HG02981 (cell line): ENCODE data around the gene GDF10.

Source experiments
- ATAC-seq: cut with Tn5 transposase; IDR thresholded peaks from one replicate; pipeline ENCODE4 v1.9.1; 2021; ENCODE audit warnings: mild to moderate bottlenecking, moderate library complexity; ENCODE audit not compliant: unreplicated experiment

Gene GDF10

DNA sequence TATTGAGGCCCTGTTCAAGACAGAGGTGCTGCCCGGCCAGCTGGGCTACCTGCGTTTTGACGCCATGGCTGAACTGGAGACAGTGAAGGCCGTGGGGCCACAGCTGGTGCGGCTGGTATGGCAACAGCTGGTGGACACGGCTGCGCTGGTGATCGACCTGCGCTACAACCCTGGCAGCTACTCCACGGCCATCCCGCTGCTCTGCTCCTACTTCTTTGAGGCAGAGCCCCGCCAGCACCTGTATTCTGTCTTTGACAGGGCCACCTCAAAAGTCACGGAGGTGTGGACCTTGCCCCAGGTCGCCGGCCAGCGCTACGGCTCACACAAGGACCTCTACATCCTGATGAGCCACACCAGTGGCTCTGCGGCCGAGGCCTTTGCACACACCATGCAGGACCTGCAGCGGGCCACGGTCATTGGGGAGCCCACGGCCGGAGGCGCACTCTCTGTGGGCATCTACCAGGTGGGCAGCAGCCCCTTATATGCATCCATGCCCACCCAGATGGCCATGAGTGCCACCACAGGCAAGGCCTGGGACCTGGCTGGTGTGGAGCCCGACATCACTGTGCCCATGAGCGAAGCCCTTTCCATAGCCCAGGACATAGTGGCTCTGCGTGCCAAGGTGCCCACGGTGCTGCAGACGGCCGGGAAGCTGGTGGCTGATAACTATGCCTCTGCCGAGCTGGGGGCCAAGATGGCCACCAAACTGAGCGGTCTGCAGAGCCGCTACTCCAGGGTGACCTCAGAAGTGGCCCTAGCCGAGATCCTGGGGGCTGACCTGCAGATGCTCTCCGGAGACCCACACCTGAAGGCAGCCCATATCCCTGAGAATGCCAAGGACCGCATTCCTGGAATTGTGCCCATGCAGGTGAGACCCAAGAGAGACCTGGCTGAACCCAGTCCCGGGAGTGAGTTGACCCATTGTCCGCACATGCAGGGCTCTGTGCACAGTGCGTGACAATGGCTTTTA, 51.0 kb downstream of the GDF10 start:
- ATAC-seq = no peak

GRCh38 chr10:47351899-47352815, 52.2 kb downstream of the GDF10 start:
- ATAC-seq = no peak

- no peak for ATAC-seq
Observed at GRCh38 chr10:47353351-47353750, 53.4 kb downstream of the GDF10 start.

DNA sequence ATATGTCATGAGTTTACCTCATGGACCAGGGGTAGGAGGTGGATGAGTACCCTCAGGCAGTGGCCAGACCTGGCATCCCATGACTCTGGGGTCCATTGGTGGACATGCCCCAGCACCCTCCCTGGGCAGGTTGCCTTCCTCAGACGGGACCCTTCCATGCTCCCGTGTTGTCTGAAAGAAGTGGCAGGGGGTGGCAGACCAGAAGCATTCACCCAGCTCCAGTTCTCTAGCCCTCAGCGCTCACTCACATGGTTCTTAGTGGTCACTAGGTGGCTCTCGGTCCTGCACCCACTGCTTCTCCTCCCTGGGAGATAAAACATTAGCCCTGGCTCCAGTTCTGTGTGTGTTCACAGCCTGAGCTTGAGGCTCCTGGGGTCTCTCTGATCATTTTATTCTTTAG, 54.2 kb downstream of the GDF10 start:
- ATAC-seq = no peak

- no peak for ATAC-seq
Observed at GRCh38 chr10:47354900-47355299, 54.9 kb downstream of the GDF10 start.

DNA sequence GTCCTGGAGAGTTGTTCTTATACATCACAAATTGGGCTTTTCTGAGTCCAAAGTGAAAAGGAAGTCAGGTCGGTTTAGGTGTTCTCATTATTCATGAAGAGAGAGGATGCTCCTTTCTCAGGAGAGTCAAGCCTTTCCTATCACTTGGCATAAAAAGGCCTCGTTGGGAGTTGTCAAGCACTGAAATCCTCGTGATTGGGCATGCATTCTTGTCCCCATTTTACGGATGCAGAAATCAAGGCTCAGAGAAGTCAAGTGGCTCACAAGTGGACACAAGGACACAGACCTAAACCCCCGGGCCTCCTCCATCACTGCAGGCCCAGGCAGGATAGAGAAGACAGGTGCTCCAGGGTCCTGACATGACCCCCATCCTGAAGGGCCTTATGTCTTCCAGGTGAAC, 56.7 kb downstream of the GDF10 start:
- no peak for ATAC-seq

GRCh38 chr10:47357131-47357582, 57.2 kb downstream of the GDF10 start:
- ATAC-seq = no peak

GRCh38 chr10:47357911-47358310, 57.9 kb downstream of the GDF10 start:
- no peak for ATAC-seq

DNA sequence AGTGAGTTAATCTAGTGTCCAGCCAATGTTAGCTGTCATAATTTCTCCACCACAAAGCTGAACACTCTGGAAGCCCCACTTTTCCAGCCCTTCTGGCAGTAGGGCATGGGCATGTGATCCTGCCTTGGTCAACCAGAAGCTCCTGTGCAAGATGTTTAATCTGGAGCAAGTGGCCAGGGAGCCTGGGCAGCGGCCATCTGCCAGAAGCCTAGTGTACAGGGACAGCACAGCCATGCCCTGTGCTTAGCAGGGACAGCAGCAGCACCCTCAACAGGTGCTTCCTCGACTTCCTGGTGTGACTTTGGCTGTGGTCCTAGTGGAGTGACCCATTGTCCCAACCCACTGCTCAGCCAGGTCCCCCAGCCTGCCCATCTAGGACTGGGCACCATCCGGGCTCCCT, 58.5 kb downstream of the GDF10 start:
- no peak for ATAC-seq

DNA sequence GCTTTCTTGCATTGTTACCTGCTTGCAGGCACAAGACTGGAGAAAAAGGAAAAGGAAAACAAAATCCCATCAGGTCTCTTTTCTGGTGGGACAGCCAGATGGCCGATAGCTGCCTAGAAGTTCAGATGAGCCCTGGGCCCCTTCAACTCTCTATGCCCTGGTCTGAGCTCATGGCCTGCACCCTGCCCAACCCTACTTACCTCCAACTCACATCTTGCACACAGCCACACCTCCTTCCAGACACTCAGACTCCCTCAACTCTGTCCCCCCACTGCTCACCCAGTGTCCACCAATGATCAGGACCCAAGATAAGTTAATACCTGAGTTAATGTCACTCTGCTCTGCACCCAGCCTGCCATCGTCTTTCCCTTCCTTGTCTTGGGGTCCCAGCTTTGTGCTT, 59.1 kb downstream of the GDF10 start:
- ATAC-seq = no peak

GRCh38 chr10:47359626-47360418, 59.8 kb downstream of the GDF10 start:
- no peak for ATAC-seq

DNA sequence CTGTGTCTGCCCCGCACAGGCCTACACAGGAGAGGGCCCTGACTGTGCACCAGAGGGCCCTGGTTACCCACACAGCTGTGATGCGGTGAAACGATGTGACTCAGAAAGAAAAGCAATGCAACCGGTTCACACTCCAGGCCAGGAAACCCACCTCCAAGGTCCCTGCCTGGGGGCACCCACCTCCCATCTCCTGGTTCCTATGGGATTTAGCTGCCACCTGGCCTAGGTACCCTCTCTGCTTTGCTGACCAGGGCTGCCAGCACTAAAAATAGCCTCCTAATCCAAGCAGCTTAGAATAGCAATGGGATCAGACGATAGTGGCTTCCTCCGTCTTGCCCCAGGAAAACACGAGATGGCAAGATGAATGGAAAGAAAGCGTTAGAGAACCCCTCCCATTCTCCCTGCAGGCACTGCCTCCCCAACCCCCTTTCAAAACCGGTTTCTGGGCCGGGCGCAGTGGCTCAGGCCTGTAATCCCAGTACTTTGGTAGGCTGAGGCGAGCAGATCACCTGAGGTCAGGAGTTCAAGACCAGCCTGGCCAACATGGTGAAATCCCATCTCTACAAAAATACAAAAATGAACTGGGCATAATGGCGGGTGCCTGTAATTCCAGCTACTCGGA, 60.5 kb downstream of the GDF10 start:
- ATAC-seq = no peak

- ATAC-seq = no peak
Observed at GRCh38 chr10:47361293-47361692, 61.3 kb downstream of the GDF10 start.

DNA sequence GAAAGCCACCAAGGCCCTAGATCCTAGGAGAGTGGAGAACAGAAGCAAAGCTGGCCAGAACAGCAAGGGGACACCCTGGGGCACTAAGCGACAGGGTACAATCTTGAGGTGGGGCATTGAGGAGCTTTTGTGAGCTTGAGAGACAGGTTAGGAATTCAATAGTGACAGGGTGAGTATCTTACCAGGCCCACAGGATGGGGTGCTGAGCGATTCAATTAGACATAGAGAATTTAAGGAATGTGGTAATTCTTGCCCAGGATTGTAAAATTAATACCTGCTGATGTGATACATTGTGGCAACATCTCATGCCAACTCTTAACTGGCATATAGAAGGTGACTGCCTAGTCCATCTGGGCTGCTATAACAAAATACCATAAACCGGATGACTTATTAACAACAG, 62.2 kb downstream of the GDF10 start:
- ATAC-seq = no peak
